ENCODE results near the gene ATP2C1.

DNA sequence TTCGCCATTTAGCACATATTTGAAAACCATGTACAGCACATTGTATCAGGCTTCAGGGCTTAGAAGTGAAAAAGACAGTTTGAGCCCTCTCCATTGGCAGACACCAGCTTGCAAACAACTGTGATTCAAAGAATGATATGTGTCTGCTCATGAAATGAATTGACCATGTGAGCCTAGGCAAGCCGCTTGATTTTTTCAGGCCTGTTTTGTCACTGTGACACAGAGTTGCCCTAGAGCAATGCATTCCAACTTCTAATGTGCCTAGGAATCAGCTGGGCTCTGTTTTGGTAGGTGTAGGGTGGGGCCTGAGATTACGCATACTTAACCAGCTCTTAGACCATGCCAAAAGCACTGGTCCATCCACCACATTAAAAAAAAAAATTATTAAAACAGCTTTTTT is 53.0 kb downstream of the ATP2C1 start:
- TF ChIP-seq, protein P1, sequence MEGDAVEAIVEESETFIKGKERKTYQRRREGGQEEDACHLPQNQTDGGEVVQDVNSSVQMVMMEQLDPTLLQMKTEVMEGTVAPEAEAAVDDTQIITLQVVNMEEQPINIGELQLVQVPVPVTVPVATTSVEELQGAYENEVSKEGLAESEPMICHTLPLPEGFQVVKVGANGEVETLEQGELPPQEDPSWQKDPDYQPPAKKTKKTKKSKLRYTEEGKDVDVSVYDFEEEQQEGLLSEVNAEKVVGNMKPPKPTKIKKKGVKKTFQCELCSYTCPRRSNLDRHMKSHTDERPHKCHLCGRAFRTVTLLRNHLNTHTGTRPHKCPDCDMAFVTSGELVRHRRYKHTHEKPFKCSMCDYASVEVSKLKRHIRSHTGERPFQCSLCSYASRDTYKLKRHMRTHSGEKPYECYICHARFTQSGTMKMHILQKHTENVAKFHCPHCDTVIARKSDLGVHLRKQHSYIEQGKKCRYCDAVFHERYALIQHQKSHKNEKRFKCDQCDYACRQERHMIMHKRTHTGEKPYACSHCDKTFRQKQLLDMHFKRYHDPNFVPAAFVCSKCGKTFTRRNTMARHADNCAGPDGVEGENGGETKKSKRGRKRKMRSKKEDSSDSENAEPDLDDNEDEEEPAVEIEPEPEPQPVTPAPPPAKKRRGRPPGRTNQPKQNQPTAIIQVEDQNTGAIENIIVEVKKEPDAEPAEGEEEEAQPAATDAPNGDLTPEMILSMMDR (conservative IDR thresholded peaks at IDR 0.05; ENCODE audit: low read depth, low read length) = no peak
- TF ChIP-seq EZH2 (IDR thresholded peaks at IDR 0.05; ENCODE audit: low read length, unreplicated experiment) = no peak

All from PC-3 (cell line).